HG02981 (cell line): ENCODE measurements around the gene NECTIN1.

Experiments used
- ATAC-seq: cut with Tn5 transposase; IDR thresholded peaks from one replicate; pipeline ENCODE4 v1.9.1; 2021; ENCODE audit warnings: mild to moderate bottlenecking, moderate library complexity; ENCODE audit not compliant: unreplicated experiment

NECTIN1 gene

DNA sequence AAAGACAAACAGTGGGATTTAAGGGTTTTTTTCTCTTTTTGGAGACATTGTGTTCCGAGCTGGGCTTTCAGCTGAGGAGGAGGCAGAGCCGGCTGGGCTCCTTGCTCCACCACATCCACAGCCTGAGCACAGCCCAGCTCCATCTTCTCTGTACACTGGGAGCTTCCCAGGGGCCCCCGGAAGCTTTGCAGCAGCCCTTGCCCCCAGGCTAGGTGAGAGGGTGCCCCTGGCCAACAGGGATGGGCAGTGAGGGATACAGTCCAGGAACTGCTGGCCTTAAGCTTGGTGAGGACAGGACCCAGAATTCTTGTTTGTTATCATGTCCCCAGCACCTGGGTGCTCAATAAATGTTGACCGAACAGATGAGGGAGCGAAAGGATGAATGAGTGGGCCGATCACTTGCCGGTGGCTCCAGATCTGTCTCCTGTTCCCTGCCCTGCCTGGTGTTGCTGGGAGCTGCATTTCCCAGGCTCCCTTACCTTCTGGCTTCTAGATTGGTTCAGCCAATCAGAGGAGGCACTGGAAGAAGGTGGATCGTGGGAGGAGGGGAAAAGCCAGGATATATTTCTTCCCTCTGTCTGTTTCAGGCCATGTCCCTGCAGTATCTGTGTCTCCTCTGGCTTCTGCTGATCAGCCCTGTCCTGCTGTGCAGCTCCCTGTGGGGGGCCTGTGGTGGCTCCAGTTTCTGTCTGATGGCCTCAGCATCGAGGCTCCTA is 26.5 kb upstream of the NECTIN1 start:
- no peak for ATAC-seq

- no peak for ATAC-seq
Measured at GRCh38 chr11:119754656-119755355, 25.8 kb upstream of the NECTIN1 start.

- ATAC-seq, result no peak
Measured at GRCh38 chr11:119754199-119754598, 25.2 kb upstream of the NECTIN1 start.

GRCh38 chr11:119752946-119753345 is 23.9 kb upstream of the NECTIN1 start:
- ATAC-seq, result no peak

DNA sequence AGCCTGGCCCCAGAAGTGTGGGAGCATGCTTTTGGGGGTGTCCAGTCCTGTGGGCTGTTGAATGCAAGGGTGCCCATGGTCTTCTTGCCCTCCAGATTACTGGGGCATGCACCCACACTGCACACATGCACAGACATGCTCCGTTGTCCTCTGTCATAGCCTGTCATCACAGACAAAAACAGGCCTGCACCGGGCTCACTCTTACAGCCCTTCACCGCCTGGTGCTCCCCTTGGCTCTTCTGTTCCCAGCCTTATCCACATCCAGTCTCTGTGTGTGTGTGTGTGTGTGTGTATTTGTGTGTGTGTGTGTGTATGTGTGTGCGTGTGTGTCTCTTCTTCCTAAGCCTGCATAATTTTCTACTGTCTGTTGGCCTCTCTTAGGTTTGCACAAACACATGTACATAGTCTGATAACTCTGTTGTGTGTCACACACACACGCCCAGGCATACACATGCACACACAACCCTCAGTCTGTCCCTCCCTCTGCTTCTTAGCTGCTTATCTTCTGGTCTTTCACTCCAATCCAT is 23.4 kb upstream of the NECTIN1 start:
- ATAC-seq, result peak; percentile 20

- ATAC-seq, result no peak
Measured at GRCh38 chr11:119750056-119750455, 21.1 kb upstream of the NECTIN1 start.

GRCh38 chr11:119749006-119749565 is 20.1 kb upstream of the NECTIN1 start:
- no peak for ATAC-seq

DNA sequence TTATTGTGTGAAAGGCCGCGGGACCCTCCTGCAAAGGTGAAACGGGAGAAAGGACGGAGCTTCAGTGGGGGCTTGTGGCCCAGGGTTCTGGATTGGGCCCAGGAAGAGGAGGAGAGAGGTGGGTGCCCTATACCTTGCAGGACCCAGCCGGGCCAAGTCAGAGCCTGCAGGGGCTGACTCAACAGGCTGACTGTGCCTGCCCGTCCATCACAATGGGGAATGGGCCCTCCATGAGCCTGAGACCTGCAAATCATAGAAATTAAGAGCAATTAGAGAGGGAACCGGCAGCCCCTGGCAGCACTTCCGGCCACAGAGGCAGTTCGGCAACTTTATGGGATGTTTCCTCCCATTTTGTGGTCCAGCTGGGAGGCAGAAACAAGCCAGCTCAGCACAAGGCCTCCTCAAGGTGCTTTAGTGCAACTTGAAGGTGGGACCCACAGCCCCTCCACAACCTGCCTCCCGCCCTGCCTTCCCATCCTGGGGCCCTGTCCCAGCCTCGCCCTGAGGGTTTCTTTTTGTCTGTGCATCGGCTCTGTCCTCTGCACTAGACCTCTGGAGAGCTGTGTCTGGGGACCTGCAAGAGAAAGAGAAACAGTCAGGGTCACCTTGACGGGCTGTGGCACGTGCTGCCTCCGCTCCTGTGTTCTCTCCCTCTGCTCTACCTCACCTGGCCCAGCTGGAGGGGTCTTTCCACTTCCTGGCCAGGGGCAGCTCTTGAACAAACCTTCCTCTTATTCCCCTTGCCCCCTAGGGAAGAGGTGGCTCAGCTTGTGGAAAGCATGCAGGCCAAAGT is 19.1 kb upstream of the NECTIN1 start:
- no peak for ATAC-seq

- no peak for ATAC-seq
Measured at GRCh38 chr11:119745776-119746535, 17.0 kb upstream of the NECTIN1 start.

DNA sequence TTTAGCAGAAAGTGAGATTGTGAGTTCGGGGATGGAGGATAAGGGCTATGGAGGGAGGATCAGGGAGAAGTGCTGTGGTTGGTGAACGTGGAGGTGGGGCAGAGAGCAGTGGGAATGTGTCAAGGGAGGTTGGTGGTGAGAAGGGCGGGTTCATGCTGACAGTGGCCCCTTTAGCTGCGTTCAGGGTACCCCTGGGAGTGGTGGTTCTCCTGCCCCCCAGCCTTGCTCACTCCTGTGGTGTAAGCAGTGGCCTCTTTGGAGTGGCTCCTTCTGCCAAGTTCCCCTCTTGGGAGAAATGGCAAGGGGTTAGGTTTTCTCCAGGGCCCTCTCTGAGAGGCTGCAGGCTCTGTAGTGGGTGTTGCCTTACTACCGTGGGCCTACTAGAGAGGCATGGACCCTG is 16.1 kb upstream of the NECTIN1 start:
- no peak for ATAC-seq

- ATAC-seq, result no peak
Measured at GRCh38 chr11:119744577-119744976, 15.6 kb upstream of the NECTIN1 start.

GRCh38 chr11:119743006-119743405 is 14.0 kb upstream of the NECTIN1 start:
- no peak for ATAC-seq

DNA sequence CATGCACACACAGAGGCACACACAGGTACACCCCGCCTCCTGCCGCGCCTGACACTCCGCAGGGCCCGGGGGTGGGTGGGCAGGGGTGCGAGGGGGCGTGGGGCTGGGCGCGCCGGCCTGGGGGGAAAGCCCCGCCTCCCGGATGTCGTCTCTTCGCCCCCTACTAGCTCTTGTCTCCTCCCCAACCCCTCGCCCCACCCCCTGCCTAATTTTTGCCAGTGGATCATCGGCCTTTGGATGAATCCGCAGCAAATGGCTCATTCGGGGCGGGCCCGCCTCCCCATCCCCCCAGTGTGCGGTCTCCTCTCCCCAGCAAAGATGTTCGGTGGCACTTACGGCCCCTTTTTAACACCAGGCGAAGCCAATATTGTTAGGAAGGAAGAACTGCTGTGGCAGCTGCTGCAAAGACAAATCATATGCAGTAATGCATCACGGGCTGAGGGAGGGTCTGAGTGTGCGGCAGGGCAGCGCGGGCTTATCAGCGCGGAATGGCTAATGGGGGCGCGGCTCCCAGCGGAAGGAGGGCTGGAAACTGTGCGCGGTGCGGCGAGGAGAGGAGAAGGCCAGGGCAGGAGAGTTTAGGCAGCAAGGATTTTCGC is 13.4 kb upstream of the NECTIN1 start:
- no peak for ATAC-seq

- ATAC-seq, result peak; percentile 60
Measured at GRCh38 chr11:119741369-119742262, 12.6 kb upstream of the NECTIN1 start.

- ATAC-seq, result no peak
Measured at GRCh38 chr11:119739975-119740374, 11.0 kb upstream of the NECTIN1 start.

- no peak for ATAC-seq
Measured at GRCh38 chr11:119739021-119739703, 10.2 kb upstream of the NECTIN1 start.

DNA sequence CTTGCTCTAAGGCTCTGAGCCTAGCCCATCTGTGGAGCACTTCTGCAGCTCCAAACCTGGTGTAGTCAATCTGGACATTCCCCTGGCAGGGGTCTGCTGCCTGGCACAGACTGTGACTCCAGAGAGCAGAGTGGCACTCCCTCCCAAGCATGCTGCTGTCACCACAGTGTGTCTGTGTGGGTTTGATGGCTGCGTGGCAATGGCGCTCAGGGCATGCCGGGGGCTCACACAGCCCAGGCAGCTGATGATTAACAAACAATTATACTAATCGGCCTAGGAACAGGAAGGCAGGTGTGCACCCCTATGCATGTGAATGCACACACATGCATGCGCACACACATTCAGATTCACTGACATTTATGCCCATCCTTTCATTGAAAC is 9.0 kb upstream of the NECTIN1 start:
- no peak for ATAC-seq

GRCh38 chr11:119737366-119738058 is 8.5 kb upstream of the NECTIN1 start:
- ATAC-seq, result no peak
